Prostate gland (tissue), 2 donors: ENCODE results near the gene DDX28. TPM values are rescaled to one million over a fixed set of nuclear protein-coding genes. Genes with fewer than 3 reads are reported as not detected.

Source experiments
- DNase-seq: peaks from one replicate; pipeline ENCODE4 v3.0.0-alpha.2; 2019; ENCODE audit warnings: low spot score
- H3K27ac ChIP-seq, 2 donors: fragments of 200-600 bp; sonication (generic); 2 replicates each; pipeline ENCODE4 v1.5.1; 2017 to 2019
- H3K27me3 ChIP-seq: fragments of 200-600 bp; sonication (generic); replicated peaks from 2 replicates; pipeline ENCODE4 v1.5.1; 2019; ENCODE audit not compliant: insufficient read depth
- H3K36me3 ChIP-seq, 2 donors: fragments of 200-600 bp; sonication (generic); 1 replicate in 1 of 2; 2 replicates in 1 of 2; pipeline versions ENCODE4 v1.5.1 to v1.8.1; 2017 to 2019
- H3K4me1 ChIP-seq: fragments of 200-600 bp; sonication (generic); replicated peaks from 2 replicates; pipeline ENCODE4 v1.5.1; 2019
- H3K4me3 ChIP-seq, 2 donors: fragments of 200-600 bp; sonication (generic); 2 replicates each; pipeline ENCODE4 v1.5.1; 2017 to 2019
- H3K9me3 ChIP-seq: fragments of 200-600 bp; sonication (generic); 2 replicates; pipeline ENCODE4 v1.5.1; 2017
- POLR2A ChIP-seq: fragments of 450-650 bp; IDR thresholded peaks from one replicate; pipeline ENCODE4 v1.6.1; 2016; ENCODE audit warnings: antibody characterized with exemption, mild to moderate bottlenecking
- POLR2AphosphoS5 ChIP-seq: sonication (generic); formaldehyde crosslinking; IDR thresholded peaks from one replicate; pipeline ENCODE4 v1.6.1; 2017; ENCODE audit warnings: antibody characterized with exemption
- WGBS: methylation state at CpG from one replicate; pipeline ENCODE4 v1.1.5; 2018; 5-methylcytosine and 5-hydroxymethylcytosine counted together
- intact Hi-C: fragments of 100-400 bp; cut with DNase I; formaldehyde crosslinking; loops from one replicate; pipeline ENCODE4 v1.14.2; 2022
- total RNA-seq, 2 donors: library from RNA; depleted of rRNA; stranded (reverse); fragments of >200 nt; gene quantifications; one replicate each; pipeline ENCODE4 v1.1.0, GENCODE V29; 2016
- TF ChIP-seq, protein P1 (sequence below), 4 experiments: fragments of 200-600 bp in 2 of 4; fragments of 450-650 bp in 2 of 4; sonication (generic) in 2 of 4; IDR thresholded peaks; 1 replicate in 3 of 4; 2 replicates in 1 of 4; pipeline ENCODE4 v1.5.1; 2016 to 2019; ENCODE audit warnings: antibody characterized with exemption in 4 of 4, mild to moderate bottlenecking in 2 of 4, moderate library complexity in 2 of 4

DDX28 gene, protein sequence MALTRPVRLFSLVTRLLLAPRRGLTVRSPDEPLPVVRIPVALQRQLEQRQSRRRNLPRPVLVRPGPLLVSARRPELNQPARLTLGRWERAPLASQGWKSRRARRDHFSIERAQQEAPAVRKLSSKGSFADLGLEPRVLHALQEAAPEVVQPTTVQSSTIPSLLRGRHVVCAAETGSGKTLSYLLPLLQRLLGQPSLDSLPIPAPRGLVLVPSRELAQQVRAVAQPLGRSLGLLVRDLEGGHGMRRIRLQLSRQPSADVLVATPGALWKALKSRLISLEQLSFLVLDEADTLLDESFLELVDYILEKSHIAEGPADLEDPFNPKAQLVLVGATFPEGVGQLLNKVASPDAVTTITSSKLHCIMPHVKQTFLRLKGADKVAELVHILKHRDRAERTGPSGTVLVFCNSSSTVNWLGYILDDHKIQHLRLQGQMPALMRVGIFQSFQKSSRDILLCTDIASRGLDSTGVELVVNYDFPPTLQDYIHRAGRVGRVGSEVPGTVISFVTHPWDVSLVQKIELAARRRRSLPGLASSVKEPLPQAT
- 10 to 100 TPM in 1 of 2 donors, 1 to 10 TPM in 1; 7.1 to 16.5 TPM for total RNA-seq

DNA sequence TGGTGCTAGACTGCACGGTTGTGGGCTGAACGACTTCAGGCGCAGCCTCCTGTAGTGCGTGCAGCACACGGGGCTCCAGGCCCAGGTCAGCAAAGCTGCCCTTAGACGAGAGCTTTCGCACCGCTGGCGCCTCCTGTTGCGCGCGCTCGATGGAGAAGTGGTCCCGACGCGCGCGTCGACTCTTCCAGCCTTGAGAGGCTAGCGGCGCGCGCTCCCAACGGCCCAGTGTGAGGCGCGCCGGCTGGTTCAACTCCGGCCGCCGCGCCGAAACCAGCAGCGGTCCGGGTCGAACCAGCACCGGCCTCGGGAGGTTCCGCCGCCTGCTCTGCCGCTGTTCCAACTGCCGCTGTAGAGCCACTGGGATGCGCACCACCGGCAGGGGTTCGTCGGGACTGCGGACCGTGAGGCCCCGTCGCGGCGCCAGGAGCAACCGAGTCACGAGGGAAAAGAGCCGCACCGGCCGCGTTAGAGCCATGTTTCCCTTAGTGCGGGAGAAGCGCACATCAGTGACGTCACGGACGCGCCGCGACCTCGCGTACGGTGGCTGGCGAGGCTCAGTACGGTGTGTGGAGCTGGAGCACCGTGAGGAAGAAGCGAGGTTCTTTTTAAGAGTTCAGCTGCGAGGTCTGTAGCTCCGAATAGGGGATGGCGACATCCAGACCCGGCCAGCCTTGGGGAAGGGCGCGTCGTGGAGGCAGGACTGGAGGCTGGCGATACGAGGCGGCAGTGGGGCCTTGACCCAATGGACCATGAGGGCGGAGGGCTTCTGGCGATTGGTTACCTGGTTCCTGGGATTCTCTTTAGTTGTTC is at the start of gene DDX28, which contains the start of gene DUS2:
Gene DDX28, minus strand, starts transcription at position 505 of the 810 bp plus-strand sequence. Its CDS starts 30 bp downstream, at position 475.
Gene DUS2, plus strand, starts transcription at position 557 of the 810 bp plus-strand sequence. CDS start 14,740 bp downstream, outside the sequence.
- Histone ChIP-seq H3K27ac (peak within 1 kb of the TSS; percentile 61 to 71), H3K4me1 (peaks cover 12% of the 10 kb centered on the region), H3K9me3 (no peaks in the 10 kb centered on the region), H3K4me3 (peak within 1 kb of the TSS; percentile 95 to 96), H3K36me3 (no peaks in the 10 kb centered on the region), H3K27me3 (no peaks in the 10 kb centered on the region)
- WGBS, result under 1% methylated on average over 84 of the region's 84 CpGs
- peak; percentile 88 for DNase-seq
- TF ChIP-seq, protein P1, sequence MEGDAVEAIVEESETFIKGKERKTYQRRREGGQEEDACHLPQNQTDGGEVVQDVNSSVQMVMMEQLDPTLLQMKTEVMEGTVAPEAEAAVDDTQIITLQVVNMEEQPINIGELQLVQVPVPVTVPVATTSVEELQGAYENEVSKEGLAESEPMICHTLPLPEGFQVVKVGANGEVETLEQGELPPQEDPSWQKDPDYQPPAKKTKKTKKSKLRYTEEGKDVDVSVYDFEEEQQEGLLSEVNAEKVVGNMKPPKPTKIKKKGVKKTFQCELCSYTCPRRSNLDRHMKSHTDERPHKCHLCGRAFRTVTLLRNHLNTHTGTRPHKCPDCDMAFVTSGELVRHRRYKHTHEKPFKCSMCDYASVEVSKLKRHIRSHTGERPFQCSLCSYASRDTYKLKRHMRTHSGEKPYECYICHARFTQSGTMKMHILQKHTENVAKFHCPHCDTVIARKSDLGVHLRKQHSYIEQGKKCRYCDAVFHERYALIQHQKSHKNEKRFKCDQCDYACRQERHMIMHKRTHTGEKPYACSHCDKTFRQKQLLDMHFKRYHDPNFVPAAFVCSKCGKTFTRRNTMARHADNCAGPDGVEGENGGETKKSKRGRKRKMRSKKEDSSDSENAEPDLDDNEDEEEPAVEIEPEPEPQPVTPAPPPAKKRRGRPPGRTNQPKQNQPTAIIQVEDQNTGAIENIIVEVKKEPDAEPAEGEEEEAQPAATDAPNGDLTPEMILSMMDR (IDR thresholded peaks at IDR 0.05), result peak in 2 of 4 experiments; percentile 11 to 18
- peak; percentile 22 for TF ChIP-seq POLR2A
- peak; percentile 100 for TF ChIP-seq POLR2AphosphoS5
- intact Hi-C loops, result no loop called here

- Histone ChIP-seq H3K4me1 (peaks cover 8% of the 10 kb centered on the region), H3K36me3 (no peaks in the 10 kb centered on the region), H3K27ac (no peak overlapping the region), H3K27me3 (no peaks in the 10 kb centered on the region), H3K4me3 (no peak overlapping the region), H3K9me3 (no peaks in the 10 kb centered on the region)
- peak; percentile 77 for DNase-seq
- 56% methylated on average over 9 of the region's 9 CpGs for WGBS
- TF ChIP-seq, protein P1 (IDR thresholded peaks at IDR 0.05), result no peak
- peak; percentile 81 for TF ChIP-seq POLR2AphosphoS5
- intact Hi-C loops, result no loop called here
These were observed 49.1 kb upstream of the DDX28 start for GRCh38 chr16:68072038-68072695.

GRCh38 chr16:68071518-68071901 is 48.5 kb upstream of the DDX28 start:
- Histone ChIP-seq H3K27ac (no peak overlapping the region), H3K4me1 (peaks cover 8% of the 10 kb centered on the region), H3K4me3 (no peak overlapping the region), H3K27me3 (no peaks in the 10 kb centered on the region), H3K36me3 (no peaks in the 10 kb centered on the region), H3K9me3 (no peaks in the 10 kb centered on the region)
- TF ChIP-seq, protein P1 (IDR thresholded peaks at IDR 0.05), result no peak
- TF ChIP-seq POLR2A (no peak), POLR2AphosphoS5 (no peak)
- no peak for DNase-seq
- WGBS, result 97% methylated on average over 1 of the region's 1 CpG
- intact Hi-C loops, result no loop called here

GRCh38 chr16:68070806-68071517 is 47.9 kb upstream of the DDX28 start:
- TF ChIP-seq POLR2AphosphoS5 (no peak), POLR2A (no peak)
- TF ChIP-seq, protein P1 (IDR thresholded peaks at IDR 0.05), result no peak
- peaks cover 8% of the 10 kb centered on the region for H3K4me1 ChIP-seq
- no peaks in the 10 kb centered on the region for H3K36me3 ChIP-seq
- no peak overlapping the region for H3K4me3 ChIP-seq
- no peaks in the 10 kb centered on the region for H3K27me3 ChIP-seq
- H3K9me3 ChIP-seq, result no peaks in the 10 kb centered on the region
- intact Hi-C loops, result no loop called here
- DNase-seq, result no peak
- WGBS, result 88% methylated on average over 14 of the region's 14 CpGs
- H3K27ac ChIP-seq, result no peak overlapping the region
